K562 (cell line): ENCODE measurements around the gene LILRB3. TPM values are rescaled to one million over a fixed set of nuclear protein-coding genes. Genes with fewer than 3 reads are reported as not detected.

Source experiments
- polyA plus RNA-seq, 8 experiments: library from polyadenylated mRNA; depleted of rRNA in 4 of 8; stranded (reverse) in 5 of 8; unstranded in 3 of 8; fragments of >200 nt; fragmentation: Nextera tagmentation in 2 of 8; fragmentation: Illumina TruSeq in 1 of 8; extraction: Ambion mirVana in 2 of 8; extraction: Trizol in 1 of 8; gene quantifications; 2 replicates each; pipeline versions ENCODE4 v1.2.1 to v1.2.3, GENCODE V29; 2011 to 2014; ENCODE audit warnings: inconsistent platforms in 1 of 8, missing spikeins in 1 of 8
- small RNA-seq: library from RNA; depleted of rRNA; stranded (forward); fragments of <200 nt; gene quantifications from one replicate; pipeline ENCODE3, GENCODE V24; 2014
- total RNA-seq, 7 experiments: library from RNA; depleted of rRNA in 6 of 7; stranded (reverse); fragments of >200 nt in 6 of 7; fragmentation: Illumina TruSeq in 2 of 7; extraction: Trizol in 2 of 7; gene quantifications; 2 replicates each; pipeline versions ENCODE4 v1.2.1 to v1.2.3, GENCODE V29; 2011 to 2021; ENCODE audit warnings: low replicate concordance in 1 of 7

The LILRB3 gene
- total and polyA plus RNA-seq, 9 of the 15 experiments (the other 6 are each of a cell fraction or from before 2014, with no cell fraction given): 0.01 to 0.09 TPM; not detected in 7

Small RNAs within 50 kb of the gene (small RNA-seq; reads per million reads assigned to genes)
- not detected for gene RNU6-1307P

Other genes with a start within 250 kb of the LILRB3 start
Only the 7 nearest of the 22 such genes appear.
- not detected in 2 replicates for gene TMC4, start 49.8 kb downstream of the LILRB3 start, total RNA-seq (2014; rRNA removed)
- not detected in 2 replicates for gene TMC4, start 49.8 kb downstream of the LILRB3 start, total RNA-seq (2014; rRNA removed; fragmentation: Illumina TruSeq; extraction: Trizol)
- gene TMC4, start 49.8 kb downstream of the LILRB3 start, total RNA-seq (2015; rRNA removed; fragmentation: Illumina TruSeq; extraction: Trizol): 0.11 and 0.18 TPM in 2 replicates
- gene TMC4, start 49.8 kb downstream of the LILRB3 start, total RNA-seq (2021): 0.36 and 0.51 TPM in 2 replicates
- 0.36 and 0.43 TPM in 2 replicates for gene TMC4, start 49.8 kb downstream of the LILRB3 start, polyA plus RNA-seq (2011; rRNA removed)
- 0.29 and 0.74 TPM in 2 replicates for gene TMC4, start 49.8 kb downstream of the LILRB3 start, polyA plus RNA-seq (2014; fragmentation: Illumina TruSeq; extraction: Trizol)
- under 1 TPM; 0.35 to 0.79 TPM for gene TMC4, start 49.8 kb downstream of the LILRB3 start, polyA plus RNA-seq (2014; fragmentation: Nextera tagmentation; extraction: Ambion mirVana)
- 0.12 and 0.81 TPM in 2 replicates for gene TMC4, start 49.8 kb downstream of the LILRB3 start, polyA plus RNA-seq (2014; rRNA removed)
- gene MBOAT7, start 33.4 kb downstream of the LILRB3 start, total RNA-seq (2014; rRNA removed): 87.0 and 104 TPM in 2 replicates
- gene MBOAT7, start 33.4 kb downstream of the LILRB3 start, total RNA-seq (2014; rRNA removed; fragmentation: Illumina TruSeq; extraction: Trizol): 15.4 and 18.2 TPM in 2 replicates
- 56.1 and 60.7 TPM in 2 replicates for gene MBOAT7, start 33.4 kb downstream of the LILRB3 start, total RNA-seq (2015; rRNA removed; fragmentation: Illumina TruSeq; extraction: Trizol)
- gene MBOAT7, start 33.4 kb downstream of the LILRB3 start, total RNA-seq (2021): 153 and 160 TPM in 2 replicates
- 30.3 and 85.5 TPM in 2 replicates for gene MBOAT7, start 33.4 kb downstream of the LILRB3 start, polyA plus RNA-seq (2011; rRNA removed)
- 79.6 and 108 TPM in 2 replicates for gene MBOAT7, start 33.4 kb downstream of the LILRB3 start, polyA plus RNA-seq (2014; fragmentation: Illumina TruSeq; extraction: Trizol)
- gene MBOAT7, start 33.4 kb downstream of the LILRB3 start, polyA plus RNA-seq (2014; fragmentation: Nextera tagmentation; extraction: Ambion mirVana): 1 to 10 TPM; 1.4 to 2.6 TPM
- 79.2 and 92.4 TPM in 2 replicates for gene MBOAT7, start 33.4 kb downstream of the LILRB3 start, polyA plus RNA-seq (2014; rRNA removed)
- gene TSEN34, start 31.7 kb downstream of the LILRB3 start, total RNA-seq (2014; rRNA removed): 48.3 and 52.3 TPM in 2 replicates
- gene TSEN34, start 31.7 kb downstream of the LILRB3 start, total RNA-seq (2014; rRNA removed; fragmentation: Illumina TruSeq; extraction: Trizol): 11.0 and 15.9 TPM in 2 replicates
- 32.8 and 34.3 TPM in 2 replicates for gene TSEN34, start 31.7 kb downstream of the LILRB3 start, total RNA-seq (2015; rRNA removed; fragmentation: Illumina TruSeq; extraction: Trizol)
- gene TSEN34, start 31.7 kb downstream of the LILRB3 start, total RNA-seq (2021): 43.7 and 45.7 TPM in 2 replicates
- gene TSEN34, start 31.7 kb downstream of the LILRB3 start, polyA plus RNA-seq (2011; rRNA removed): 29.5 and 39.8 TPM in 2 replicates
- gene TSEN34, start 31.7 kb downstream of the LILRB3 start, polyA plus RNA-seq (2014; fragmentation: Illumina TruSeq; extraction: Trizol): 15.6 and 34.6 TPM in 2 replicates
- gene TSEN34, start 31.7 kb downstream of the LILRB3 start, polyA plus RNA-seq (2014; fragmentation: Nextera tagmentation; extraction: Ambion mirVana): 1 to 10 TPM; 3.1 to 3.9 TPM
- gene TSEN34, start 31.7 kb downstream of the LILRB3 start, polyA plus RNA-seq (2014; rRNA removed): 57.6 and 59.9 TPM in 2 replicates
- gene RPS9, start 22.1 kb downstream of the LILRB3 start, total RNA-seq (2014; rRNA removed): 4,156 and 4,613 TPM in 2 replicates
- gene RPS9, start 22.1 kb downstream of the LILRB3 start, total RNA-seq (2014; rRNA removed; fragmentation: Illumina TruSeq; extraction: Trizol): 714 and 1,122 TPM in 2 replicates
- 1,777 and 1,782 TPM in 2 replicates for gene RPS9, start 22.1 kb downstream of the LILRB3 start, total RNA-seq (2015; rRNA removed; fragmentation: Illumina TruSeq; extraction: Trizol)
- 1,573 and 1,625 TPM in 2 replicates for gene RPS9, start 22.1 kb downstream of the LILRB3 start, total RNA-seq (2021)
- gene RPS9, start 22.1 kb downstream of the LILRB3 start, polyA plus RNA-seq (2011; rRNA removed): 1,792 and 2,151 TPM in 2 replicates
- 2,256 and 3,393 TPM in 2 replicates for gene RPS9, start 22.1 kb downstream of the LILRB3 start, polyA plus RNA-seq (2014; fragmentation: Illumina TruSeq; extraction: Trizol)
- gene RPS9, start 22.1 kb downstream of the LILRB3 start, polyA plus RNA-seq (2014; fragmentation: Nextera tagmentation; extraction: Ambion mirVana): 100 to 1,000 TPM; 456 to 490 TPM
- gene RPS9, start 22.1 kb downstream of the LILRB3 start, polyA plus RNA-seq (2014; rRNA removed): 3,325 and 5,114 TPM in 2 replicates
- not detected in 2 replicates for gene LILRA6, start 19.8 kb upstream of the LILRB3 start, total RNA-seq (2014; rRNA removed)
- gene LILRA6, start 19.8 kb upstream of the LILRB3 start, total RNA-seq (2014; rRNA removed; fragmentation: Illumina TruSeq; extraction: Trizol): not detected in 2 replicates
- not detected in 2 replicates for gene LILRA6, start 19.8 kb upstream of the LILRB3 start, total RNA-seq (2015; rRNA removed; fragmentation: Illumina TruSeq; extraction: Trizol)
- gene LILRA6, start 19.8 kb upstream of the LILRB3 start, total RNA-seq (2021): not detected in 2 replicates
- not detected in 2 replicates for gene LILRA6, start 19.8 kb upstream of the LILRB3 start, polyA plus RNA-seq (2011; rRNA removed)
- not detected in 2 replicates for gene LILRA6, start 19.8 kb upstream of the LILRB3 start, polyA plus RNA-seq (2014; fragmentation: Illumina TruSeq; extraction: Trizol)
- gene LILRA6, start 19.8 kb upstream of the LILRB3 start, polyA plus RNA-seq (2014; fragmentation: Nextera tagmentation; extraction: Ambion mirVana): under 1 TPM in 1 of 2 experiments, not detected in 1; 0.03 TPM
- gene LILRA6, start 19.8 kb upstream of the LILRB3 start, polyA plus RNA-seq (2014; rRNA removed): not detected in 2 replicates
- gene LILRB5, start 34.3 kb upstream of the LILRB3 start, total RNA-seq (2014; rRNA removed): not detected in 2 replicates
- not detected in 2 replicates for gene LILRB5, start 34.3 kb upstream of the LILRB3 start, total RNA-seq (2014; rRNA removed; fragmentation: Illumina TruSeq; extraction: Trizol)
- not detected in 2 replicates for gene LILRB5, start 34.3 kb upstream of the LILRB3 start, total RNA-seq (2015; rRNA removed; fragmentation: Illumina TruSeq; extraction: Trizol)
- gene LILRB5, start 34.3 kb upstream of the LILRB3 start, total RNA-seq (2021): not detected in 2 replicates
- gene LILRB5, start 34.3 kb upstream of the LILRB3 start, polyA plus RNA-seq (2011; rRNA removed): not detected in 2 replicates
- gene LILRB5, start 34.3 kb upstream of the LILRB3 start, polyA plus RNA-seq (2014; fragmentation: Illumina TruSeq; extraction: Trizol): not detected in 2 replicates
- not detected for gene LILRB5, start 34.3 kb upstream of the LILRB3 start, polyA plus RNA-seq (2014; fragmentation: Nextera tagmentation; extraction: Ambion mirVana)
- gene LILRB5, start 34.3 kb upstream of the LILRB3 start, polyA plus RNA-seq (2014; rRNA removed): not detected in 2 replicates
- not detected in 2 replicates for gene LILRB2, start 58.1 kb upstream of the LILRB3 start, total RNA-seq (2014; rRNA removed)
- not detected in 2 replicates for gene LILRB2, start 58.1 kb upstream of the LILRB3 start, total RNA-seq (2014; rRNA removed; fragmentation: Illumina TruSeq; extraction: Trizol)
- gene LILRB2, start 58.1 kb upstream of the LILRB3 start, total RNA-seq (2015; rRNA removed; fragmentation: Illumina TruSeq; extraction: Trizol): not detected in 2 replicates
- not detected in 2 replicates for gene LILRB2, start 58.1 kb upstream of the LILRB3 start, total RNA-seq (2021)
- gene LILRB2, start 58.1 kb upstream of the LILRB3 start, polyA plus RNA-seq (2011; rRNA removed): not detected in 2 replicates
- not detected in 2 replicates for gene LILRB2, start 58.1 kb upstream of the LILRB3 start, polyA plus RNA-seq (2014; fragmentation: Illumina TruSeq; extraction: Trizol)
- gene LILRB2, start 58.1 kb upstream of the LILRB3 start, polyA plus RNA-seq (2014; fragmentation: Nextera tagmentation; extraction: Ambion mirVana): not detected
- not detected in 2 replicates for gene LILRB2, start 58.1 kb upstream of the LILRB3 start, polyA plus RNA-seq (2014; rRNA removed)